Glutamatergic neuron (in vitro differentiated cells): ENCODE measurements around the gene TFF2. TPM values are rescaled to one million over a fixed set of nuclear protein-coding genes. Genes with fewer than 3 reads are reported as not detected.
A peak's percentile ranks its signal among the peaks of the same experiment; 100 is the strongest.

ENCODE experiments used
- DNase-seq: peaks from one replicate; pipeline ENCODE4 v3.0.0; 2022
- H3K27ac Mint-ChIP-seq: one replicate; pipeline ENCODE4 v1.8.0; 2020; ENCODE audit warnings: mild to moderate bottlenecking, mixed read lengths, inconsistent platforms; ENCODE audit not compliant: unreplicated experiment
- H3K27me3 Mint-ChIP-seq: one replicate; pipeline ENCODE4 v1.8.0; 2020; ENCODE audit warnings: mild to moderate bottlenecking, moderate library complexity, mixed read lengths, inconsistent platforms; ENCODE audit not compliant: unreplicated experiment
- H3K36me3 Mint-ChIP-seq: one replicate; pipeline ENCODE4 v1.8.0; 2020; ENCODE audit warnings: mild to moderate bottlenecking, mixed read lengths, inconsistent platforms; ENCODE audit not compliant: unreplicated experiment
- H3K4me1 Mint-ChIP-seq: one replicate; pipeline ENCODE4 v1.8.0; 2020; ENCODE audit warnings: mild to moderate bottlenecking, low read depth, mixed read lengths, inconsistent platforms; ENCODE audit not compliant: unreplicated experiment
- H3K4me3 Mint-ChIP-seq: one replicate; pipeline ENCODE4 v1.8.0; 2020; ENCODE audit warnings: mild to moderate bottlenecking, mixed read lengths, inconsistent platforms; ENCODE audit not compliant: unreplicated experiment
- H3K9me3 Mint-ChIP-seq: one replicate; pipeline ENCODE4 v1.8.0; 2020; ENCODE audit warnings: mild to moderate bottlenecking, moderate library complexity, mixed read lengths, inconsistent platforms; ENCODE audit not compliant: unreplicated experiment
- total RNA-seq: library from RNA; stranded (reverse); fragmentation: NEBNext Ultra II Directional; extraction: Animal tissue kit (Norgen Biotek cat#: 25700); gene quantifications from one replicate; pipeline ENCODE4 v1.2.1, GENCODE V29; 2021; ENCODE audit not compliant: unreplicated experiment
- TF ChIP-seq, protein P1 (sequence below): fragments of 200-600 bp; sonication (generic); IDR thresholded peaks from one replicate; pipeline ENCODE4 v1.5.0; 2021; ENCODE audit not compliant: partially characterized antibody, unreplicated experiment

TFF2 gene
- total RNA-seq, 1 donor from 2014 or later, result not detected

DNA sequence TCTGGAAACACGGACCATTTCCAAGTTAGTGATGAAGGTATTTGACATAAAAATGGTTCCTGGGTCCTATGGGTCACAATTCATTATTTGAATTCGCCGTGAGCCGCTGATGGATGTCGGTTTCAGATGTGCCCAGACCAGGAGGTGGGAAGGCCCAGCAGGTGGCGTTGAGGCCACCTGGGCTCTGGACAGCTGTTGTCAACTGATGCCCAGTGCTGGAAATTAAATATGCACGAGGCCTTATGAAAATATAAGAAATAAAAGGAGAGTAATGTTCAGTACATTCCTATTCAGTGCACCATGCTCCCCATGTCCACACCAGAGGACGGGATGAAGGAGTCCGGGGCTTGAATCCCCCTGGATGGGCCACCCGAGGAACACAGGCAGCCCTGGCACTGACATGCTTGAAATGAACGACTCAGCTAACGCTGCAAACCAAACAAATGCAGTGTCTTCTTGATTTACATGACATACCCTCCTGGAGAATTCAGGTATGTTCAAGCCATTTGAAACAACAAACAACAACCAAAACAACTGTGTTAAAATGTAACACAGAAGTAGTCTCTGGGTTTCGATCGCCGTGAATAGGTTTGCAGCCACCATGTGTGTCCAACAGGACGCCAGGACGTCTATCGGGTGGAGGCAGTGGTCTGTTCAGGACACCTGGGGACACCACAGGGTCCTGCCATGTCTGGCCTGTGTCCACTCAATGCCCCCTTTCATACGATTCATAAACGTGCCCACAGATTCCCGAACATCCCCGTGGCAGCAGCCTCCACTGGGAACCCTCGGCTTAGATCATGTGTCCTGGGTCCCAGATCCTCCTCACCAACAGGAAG lies 41.7 kb downstream of the TFF2 start:
- Mint-ChIP-seq H3K9me3 (peaks cover 6% of the 10 kb centered on the region), H3K27me3 (peaks cover 8% of the 10 kb centered on the region), H3K4me3 (no peak overlapping the region), H3K4me1 (peaks cover 34% of the 10 kb centered on the region), H3K36me3 (no peaks in the 10 kb centered on the region), H3K27ac (no peak overlapping the region)
- DNase-seq, result no peak
- TF ChIP-seq, protein P1, sequence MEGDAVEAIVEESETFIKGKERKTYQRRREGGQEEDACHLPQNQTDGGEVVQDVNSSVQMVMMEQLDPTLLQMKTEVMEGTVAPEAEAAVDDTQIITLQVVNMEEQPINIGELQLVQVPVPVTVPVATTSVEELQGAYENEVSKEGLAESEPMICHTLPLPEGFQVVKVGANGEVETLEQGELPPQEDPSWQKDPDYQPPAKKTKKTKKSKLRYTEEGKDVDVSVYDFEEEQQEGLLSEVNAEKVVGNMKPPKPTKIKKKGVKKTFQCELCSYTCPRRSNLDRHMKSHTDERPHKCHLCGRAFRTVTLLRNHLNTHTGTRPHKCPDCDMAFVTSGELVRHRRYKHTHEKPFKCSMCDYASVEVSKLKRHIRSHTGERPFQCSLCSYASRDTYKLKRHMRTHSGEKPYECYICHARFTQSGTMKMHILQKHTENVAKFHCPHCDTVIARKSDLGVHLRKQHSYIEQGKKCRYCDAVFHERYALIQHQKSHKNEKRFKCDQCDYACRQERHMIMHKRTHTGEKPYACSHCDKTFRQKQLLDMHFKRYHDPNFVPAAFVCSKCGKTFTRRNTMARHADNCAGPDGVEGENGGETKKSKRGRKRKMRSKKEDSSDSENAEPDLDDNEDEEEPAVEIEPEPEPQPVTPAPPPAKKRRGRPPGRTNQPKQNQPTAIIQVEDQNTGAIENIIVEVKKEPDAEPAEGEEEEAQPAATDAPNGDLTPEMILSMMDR, result no peak

DNA sequence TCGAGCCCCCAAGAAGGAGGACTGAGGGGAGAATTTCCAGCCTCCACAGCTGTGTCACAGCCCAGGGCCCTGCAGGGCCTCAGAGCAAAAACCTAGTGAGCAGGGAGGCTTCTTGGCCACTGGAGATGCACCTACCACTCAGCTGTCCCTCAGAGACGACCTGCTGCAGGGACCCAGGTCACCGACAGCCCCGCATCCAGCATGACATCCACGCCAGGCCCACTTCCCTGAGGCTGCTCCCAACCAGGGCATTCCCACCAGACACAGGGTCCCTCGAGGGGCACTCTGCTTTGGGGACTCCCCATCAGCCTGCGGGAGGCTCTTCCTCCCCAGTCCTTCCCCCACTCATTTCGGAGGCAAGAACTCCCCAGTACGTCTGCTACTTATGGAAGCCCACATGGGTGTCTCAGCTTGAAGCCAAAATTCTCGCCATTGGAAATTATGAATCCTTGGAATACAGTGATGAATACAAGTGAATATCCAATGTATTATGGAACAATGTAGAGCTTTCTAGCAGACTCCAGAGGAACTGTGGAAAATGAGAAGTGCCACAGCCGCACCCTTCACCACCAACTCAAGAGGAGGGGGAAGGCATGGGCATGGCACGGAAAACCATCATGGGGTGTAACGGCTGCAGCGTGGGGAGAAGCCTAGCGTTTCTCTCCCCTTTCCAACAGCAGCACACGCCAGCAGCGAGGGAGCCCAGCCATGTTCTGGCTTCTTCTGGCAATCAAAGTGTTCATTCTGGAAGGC lies 42.5 kb downstream of the TFF2 start:
- Mint-ChIP-seq H3K4me1 (peaks cover 29% of the 10 kb centered on the region), H3K9me3 (peaks cover 2% of the 10 kb centered on the region), H3K4me3 (no peak overlapping the region), H3K27ac (no peak overlapping the region), H3K27me3 (peaks cover 8% of the 10 kb centered on the region), H3K36me3 (no peaks in the 10 kb centered on the region)
- DNase-seq, result no peak
- TF ChIP-seq, protein P1, result no peak

DNA sequence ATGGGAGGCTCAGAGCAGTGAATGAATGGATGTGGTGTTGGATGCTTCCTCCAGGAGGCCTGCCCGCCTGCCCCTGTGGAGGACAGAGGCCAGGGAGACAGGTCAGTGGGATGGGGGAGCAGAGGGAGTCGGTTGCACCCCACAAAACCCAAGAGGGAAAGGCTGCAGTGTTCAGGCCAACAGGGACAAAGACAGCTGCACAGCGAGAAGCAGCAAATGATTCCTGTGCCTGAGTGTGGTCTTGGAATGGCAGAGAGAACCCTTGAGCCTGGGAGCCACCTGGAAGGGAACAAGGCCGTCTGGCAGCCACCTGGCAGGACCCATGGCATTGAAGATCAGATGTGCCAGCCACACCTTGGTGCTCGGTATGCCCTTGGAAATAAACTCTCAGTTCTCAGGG lies 43.7 kb downstream of the TFF2 start:
- H3K27ac Mint-ChIP-seq, result peak overlapping the region; percentile 77
- no peaks in the 10 kb centered on the region for H3K36me3 Mint-ChIP-seq
- peaks cover 36% of the 10 kb centered on the region for H3K4me1 Mint-ChIP-seq
- TF ChIP-seq, protein P1, result no peak
- peaks cover 5% of the 10 kb centered on the region for H3K9me3 Mint-ChIP-seq
- H3K27me3 Mint-ChIP-seq, result peaks cover 8% of the 10 kb centered on the region
- H3K4me3 Mint-ChIP-seq, result no peak overlapping the region
- no peak for DNase-seq

DNA sequence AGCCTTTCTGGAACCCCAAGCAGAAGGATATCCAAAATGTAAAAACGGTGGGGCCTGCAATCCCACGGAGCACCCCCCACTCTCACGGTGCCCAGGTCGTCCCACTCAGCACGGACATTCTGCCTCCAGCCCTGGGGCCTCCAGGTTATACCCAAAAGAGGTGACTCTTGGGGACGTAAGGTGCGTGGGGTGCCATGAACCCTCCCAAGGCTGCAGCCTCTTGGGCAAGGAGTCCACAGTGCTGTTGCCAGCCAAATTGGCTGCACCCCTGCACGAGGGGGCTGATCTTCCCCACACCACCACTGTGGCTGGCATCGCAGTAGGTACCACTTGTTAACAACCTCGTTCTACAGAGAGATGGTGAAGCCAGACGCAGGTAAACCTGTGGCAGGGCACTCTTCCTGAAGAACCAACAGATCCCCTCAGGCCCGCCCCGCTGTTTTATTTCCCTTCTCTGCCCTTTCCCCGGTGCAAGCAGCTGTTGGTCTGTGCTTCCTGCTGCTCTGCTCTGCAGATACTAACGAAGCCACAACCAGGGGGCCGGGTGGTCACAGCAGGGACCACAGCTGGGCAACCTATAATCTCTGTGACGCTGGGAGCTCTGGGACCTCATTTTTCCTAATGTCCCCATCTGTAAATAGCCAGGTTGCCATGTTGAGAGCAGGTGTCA lies 44.3 kb downstream of the TFF2 start:
- Mint-ChIP-seq H3K9me3 (peaks cover 5% of the 10 kb centered on the region), H3K27me3 (peaks cover 8% of the 10 kb centered on the region), H3K4me1 (peaks cover 34% of the 10 kb centered on the region), H3K27ac (peak overlapping the region; percentile 77), H3K36me3 (no peaks in the 10 kb centered on the region), H3K4me3 (no peak overlapping the region)
- TF ChIP-seq, protein P1, result no peak
- DNase-seq, result peak; percentile 62
